GM12873 (cell line): ENCODE data around the gene ITGAE.

Experiments used
- CTCF ChIP-seq: IDR thresholded peaks from 2 replicates; pipeline ENCODE4 v1.5.1; 2012; ENCODE audit warnings: low read depth, mild to moderate bottlenecking, moderate library complexity, low read length, control low read depth; ENCODE audit not compliant: insufficient read depth; ENCODE audit errors: missing control alignments

ITGAE gene

GRCh38 chr17:3828151-3828851 is 27.3 kb upstream of the ITGAE start:
- no peak for TF ChIP-seq CTCF

GRCh38 chr17:3827124-3827773 is 26.3 kb upstream of the ITGAE start:
- TF ChIP-seq CTCF: peak; percentile 90

GRCh38 chr17:3826191-3826590 is 25.2 kb upstream of the ITGAE start:
- no peak for TF ChIP-seq CTCF

- TF ChIP-seq CTCF: no peak
Measured at GRCh38 chr17:3821101-3821500, 20.1 kb upstream of the ITGAE start.

GRCh38 chr17:3818786-3819185 is 17.8 kb upstream of the ITGAE start:
- no peak for TF ChIP-seq CTCF

- TF ChIP-seq CTCF: no peak
Measured at GRCh38 chr17:3817851-3818605, 17.0 kb upstream of the ITGAE start.

GRCh38 chr17:3815925-3816324 is 14.9 kb upstream of the ITGAE start:
- TF ChIP-seq CTCF: no peak
